ENCODE data around the gene BANK1. TPM values are rescaled to one million over a fixed set of nuclear protein-coding genes. Genes with fewer than 3 reads are reported as not detected.

Gene BANK1
- polyA plus RNA-seq, 1 donor from 2014 or later: not detected

DNA sequence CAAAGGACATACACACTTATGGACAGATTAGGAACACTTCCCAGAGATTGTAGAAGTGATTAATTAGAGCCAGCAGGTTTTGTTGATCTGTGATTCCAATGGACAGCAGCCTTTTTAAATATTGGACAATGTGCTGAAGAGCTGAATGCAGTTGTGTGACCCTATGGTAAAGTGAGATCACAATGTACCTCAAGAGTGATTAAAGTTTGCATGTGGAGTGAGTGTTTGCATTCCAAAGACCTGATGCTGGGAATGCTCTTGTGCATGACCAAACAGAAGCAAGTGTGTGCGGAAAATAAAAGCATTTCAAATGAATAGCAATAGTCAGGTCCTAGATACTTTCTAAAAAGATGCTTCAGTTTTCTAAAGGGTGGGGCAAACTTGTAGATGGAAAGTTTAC is 154.1 kb downstream of the BANK1 start:
- no peak overlapping the region for H2AFZ ChIP-seq (ENCODE audit: low read depth, low read length)
- H3K27me3 ChIP-seq (ENCODE audit: insufficient read depth, low read depth, low read length): no peaks in the 10 kb centered on the region
- H4K20me1 ChIP-seq (ENCODE audit: insufficient read depth): no peaks in the 10 kb centered on the region
- no peak overlapping the region for H3K4me2 ChIP-seq (ENCODE audit: low read length)
- H3K79me2 ChIP-seq (replicated peaks; ENCODE audit: insufficient read depth, low read length): no peaks in the 10 kb centered on the region
- no peak overlapping the region for H3K4me3 ChIP-seq (ENCODE audit: low read length)
- H3K9me2 ChIP-seq (ENCODE audit: insufficient read depth, low read length): no peaks in the 10 kb centered on the region
- H3K27ac ChIP-seq (ENCODE audit: low read length): no peak overlapping the region
- H3K9ac ChIP-seq (ENCODE audit: low read length): no peak overlapping the region
- no peak for TF ChIP-seq POLR2AphosphoS5 (IDR thresholded peaks at IDR 0.05)
- TF ChIP-seq EZH2 (IDR thresholded peaks at IDR 0.05; ENCODE audit: borderline replicate concordance, insufficient read depth, low read length, poor library complexity, severe bottlenecking): no peak
- TF ChIP-seq CTCF (IDR thresholded peaks at IDR 0.05; ENCODE audit: poor library complexity, severe bottlenecking): no peak
- no peak for TF ChIP-seq TAF1 (IDR thresholded peaks at IDR 0.05; ENCODE audit: low read depth)
- TF ChIP-seq SMC3 (conservative IDR thresholded peaks at IDR 0.05; ENCODE audit: poor library complexity): no peak
- TF ChIP-seq EP300 (conservative IDR thresholded peaks at IDR 0.05; ENCODE audit: poor library complexity, severe bottlenecking): no peak
- TF ChIP-seq MXI1 (conservative IDR thresholded peaks at IDR 0.05; ENCODE audit: poor library complexity, severe bottlenecking): no peak
- no peak for TF ChIP-seq REST (IDR thresholded peaks at IDR 0.05; ENCODE audit: borderline replicate concordance)
- TF ChIP-seq RAD21 (conservative IDR thresholded peaks at IDR 0.05): no peak
- H3K9me3 ChIP-seq (ENCODE audit: low read length): no peaks in the 10 kb centered on the region
- H3F3A ChIP-seq (ENCODE audit: insufficient read depth, low read length, poor library complexity, severe bottlenecking): no peaks in the 10 kb centered on the region
- no peaks in the 10 kb centered on the region for H3K36me3 ChIP-seq (ENCODE audit: insufficient read depth, low read length)

DNA sequence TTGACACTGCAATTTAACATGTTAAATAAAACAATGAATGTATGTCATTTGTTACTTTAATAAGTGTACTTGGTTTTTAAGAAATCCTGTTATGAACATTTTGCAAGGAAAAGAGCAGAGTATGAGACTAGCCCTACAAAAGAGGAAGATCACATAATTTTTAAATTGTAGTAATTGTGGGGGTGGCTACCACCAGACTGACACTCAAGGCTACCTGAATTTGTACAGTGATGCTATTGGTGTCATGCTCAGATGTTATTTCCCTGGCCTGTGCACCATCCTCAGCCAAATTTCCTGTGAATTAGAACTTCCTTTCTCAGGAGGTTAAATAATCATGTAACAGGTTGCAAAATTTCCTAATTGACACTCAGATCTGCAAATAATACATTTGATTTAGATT is 157.5 kb downstream of the BANK1 start:
- H3K27ac ChIP-seq (ENCODE audit: low read length): no peak overlapping the region
- H3F3A ChIP-seq (ENCODE audit: insufficient read depth, low read length, poor library complexity, severe bottlenecking): no peaks in the 10 kb centered on the region
- H3K9me2 ChIP-seq (ENCODE audit: insufficient read depth, low read length): no peaks in the 10 kb centered on the region
- TF ChIP-seq EP300 (conservative IDR thresholded peaks at IDR 0.05; ENCODE audit: poor library complexity, severe bottlenecking) (no peak), SMC3 (conservative IDR thresholded peaks at IDR 0.05; ENCODE audit: poor library complexity) (no peak), EZH2 (IDR thresholded peaks at IDR 0.05; ENCODE audit: borderline replicate concordance, insufficient read depth, low read length, poor library complexity, severe bottlenecking) (no peak), RAD21 (conservative IDR thresholded peaks at IDR 0.05) (no peak), CTCF (IDR thresholded peaks at IDR 0.05; ENCODE audit: poor library complexity, severe bottlenecking) (no peak), MXI1 (conservative IDR thresholded peaks at IDR 0.05; ENCODE audit: poor library complexity, severe bottlenecking) (no peak), POLR2AphosphoS5 (IDR thresholded peaks at IDR 0.05) (no peak), TAF1 (IDR thresholded peaks at IDR 0.05; ENCODE audit: low read depth) (no peak), REST (IDR thresholded peaks at IDR 0.05; ENCODE audit: borderline replicate concordance) (no peak)
- H3K4me2 ChIP-seq (ENCODE audit: low read length): no peak overlapping the region
- H3K9me3 ChIP-seq (ENCODE audit: low read length): no peaks in the 10 kb centered on the region
- H4K20me1 ChIP-seq (ENCODE audit: insufficient read depth): no peaks in the 10 kb centered on the region
- no peaks in the 10 kb centered on the region for H3K79me2 ChIP-seq (replicated peaks; ENCODE audit: insufficient read depth, low read length)
- H3K4me3 ChIP-seq (ENCODE audit: low read length): no peak overlapping the region
- H3K36me3 ChIP-seq (ENCODE audit: insufficient read depth, low read length): no peaks in the 10 kb centered on the region
- no peak overlapping the region for H3K9ac ChIP-seq (ENCODE audit: low read length)
- H2AFZ ChIP-seq (ENCODE audit: low read depth, low read length): no peak overlapping the region
- no peaks in the 10 kb centered on the region for H3K27me3 ChIP-seq (ENCODE audit: insufficient read depth, low read depth, low read length)
